Measurements from ENCODE around the gene BANP.
"Not testable (repeated sequence)": the region's sequence is repeated elsewhere in the genome, so short reads cannot be mapped to it uniquely, and the experiment has no call there.

DNA sequence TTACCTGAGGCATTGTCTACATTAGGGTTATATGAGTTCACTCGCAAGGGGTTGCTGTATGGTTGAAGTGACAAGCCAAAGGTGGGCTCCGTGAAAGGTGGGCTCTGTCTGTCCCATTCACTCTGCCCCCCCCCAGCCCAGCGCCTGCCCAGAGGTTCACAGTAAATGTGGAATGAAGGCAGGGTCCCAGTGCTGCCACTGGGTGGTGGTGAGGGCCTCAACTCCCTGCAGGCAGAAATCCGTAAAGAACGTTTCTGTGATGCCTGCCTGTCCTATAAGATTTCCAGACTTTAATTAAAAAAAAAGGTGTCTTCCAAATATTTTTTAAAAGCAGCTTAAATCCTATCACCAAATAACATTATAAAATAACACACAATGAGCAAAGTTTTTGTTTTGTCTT, 46.3 kb upstream of the BANP start:
- not testable (repeated sequence) for TF ChIP-seq POU2F2 (IDR thresholded peaks at IDR 0.05; ENCODE audit: low read depth, low read length); POLR2A (IDR thresholded peaks at IDR 0.05; ENCODE audit: low read depth, low read length); TAF1 (IDR thresholded peaks at IDR 0.05; ENCODE audit: low read depth, low read length); POLR2AphosphoS5 (IDR thresholded peaks at IDR 0.05; ENCODE audit: low read depth, low read length); SPI1 (IDR thresholded peaks at IDR 0.05; ENCODE audit: low read depth, low read length); PAX5 (IDR thresholded peaks at IDR 0.05; ENCODE audit: insufficient read depth, low read length, severe bottlenecking)
